Measurements from ENCODE around the gene FAM241B.

GRCh38 chr10:69612760-69613159, 17.3 kb upstream of the FAM241B start:
- TF ChIP-seq, protein P1, sequence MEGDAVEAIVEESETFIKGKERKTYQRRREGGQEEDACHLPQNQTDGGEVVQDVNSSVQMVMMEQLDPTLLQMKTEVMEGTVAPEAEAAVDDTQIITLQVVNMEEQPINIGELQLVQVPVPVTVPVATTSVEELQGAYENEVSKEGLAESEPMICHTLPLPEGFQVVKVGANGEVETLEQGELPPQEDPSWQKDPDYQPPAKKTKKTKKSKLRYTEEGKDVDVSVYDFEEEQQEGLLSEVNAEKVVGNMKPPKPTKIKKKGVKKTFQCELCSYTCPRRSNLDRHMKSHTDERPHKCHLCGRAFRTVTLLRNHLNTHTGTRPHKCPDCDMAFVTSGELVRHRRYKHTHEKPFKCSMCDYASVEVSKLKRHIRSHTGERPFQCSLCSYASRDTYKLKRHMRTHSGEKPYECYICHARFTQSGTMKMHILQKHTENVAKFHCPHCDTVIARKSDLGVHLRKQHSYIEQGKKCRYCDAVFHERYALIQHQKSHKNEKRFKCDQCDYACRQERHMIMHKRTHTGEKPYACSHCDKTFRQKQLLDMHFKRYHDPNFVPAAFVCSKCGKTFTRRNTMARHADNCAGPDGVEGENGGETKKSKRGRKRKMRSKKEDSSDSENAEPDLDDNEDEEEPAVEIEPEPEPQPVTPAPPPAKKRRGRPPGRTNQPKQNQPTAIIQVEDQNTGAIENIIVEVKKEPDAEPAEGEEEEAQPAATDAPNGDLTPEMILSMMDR (conservative IDR thresholded peaks at IDR 0.05), result no peak
- no peak for TF ChIP-seq ZFX (IDR thresholded peaks at IDR 0.05)
